Activated B cell treated with CpG ODN at 0.5 μM for 24 hours (primary cell): Measurements from ENCODE around the gene GTPBP3. TPM values are rescaled to one million over a fixed set of nuclear protein-coding genes. Genes with fewer than 3 reads are reported as not detected.

Source experiments
- ATAC-seq: fragments of 200-7000 bp; cut with Tn5 transposase; one replicate; pipeline ENCODE4 v1.10.0; 2021; ENCODE audit warnings: low read depth, mild to moderate bottlenecking, moderate library complexity
- CTCF ChIA-PET: fragments of 350-600 bp; sonication (Branson Sonifier 250); formaldehyde crosslinking; loops from one replicate; lab custom pipeline; 2021; ENCODE audit warnings: antibody characterized with exemption; lab: Charles Lee
- POLR2A ChIA-PET: fragments of 350-600 bp; sonication (Branson Sonifier 250); formaldehyde crosslinking; loops from one replicate; lab custom pipeline; 2021; ENCODE audit warnings: antibody characterized with exemption; lab: Charles Lee
- DNase-seq: peaks from one replicate; pipeline ENCODE4 v3.0.0; 2022
- H3K27ac Mint-ChIP-seq: one replicate; pipeline ENCODE4 v1.8.0; 2020; ENCODE audit warnings: mixed read lengths
- H3K27me3 Mint-ChIP-seq: one replicate; pipeline ENCODE4 v1.8.0; 2021; ENCODE audit warnings: mixed read lengths
- H3K36me3 Mint-ChIP-seq: one replicate; pipeline ENCODE4 v1.8.0; 2021; ENCODE audit warnings: low read depth, mixed read lengths
- H3K4me1 Mint-ChIP-seq: one replicate; pipeline ENCODE4 v1.8.0; 2021; ENCODE audit warnings: mixed read lengths
- H3K4me3 Mint-ChIP-seq: one replicate; pipeline ENCODE4 v1.8.0; 2020; ENCODE audit warnings: mild to moderate bottlenecking, mixed read lengths
- H3K9me3 Mint-ChIP-seq: one replicate; pipeline ENCODE4 v1.8.0; 2020; ENCODE audit warnings: mixed read lengths
- intact Hi-C: fragments of 100-400 bp; cut with micrococcal nuclease; formaldehyde crosslinking; loops from one replicate; pipeline ENCODE4 v1.15.1; 2024
- total RNA-seq: library from RNA; stranded (reverse); gene quantifications from 2 replicates; pipeline ENCODE4 v1.2.3, GENCODE V29; 2022
- TF ChIP-seq, protein P1 (sequence below): fragments of 200-600 bp; IDR thresholded peaks from one replicate; pipeline ENCODE4 v1.8.0; 2022; ENCODE audit warnings: antibody characterized with exemption, mild to moderate bottlenecking

Gene GTPBP3
- total RNA-seq, 1 donor from 2014 or later: 40.2 TPM

GRCh38 chr19:17305216-17305516 is 32.2 kb upstream of the GTPBP3 start:
- Mint-ChIP-seq H3K27ac (peak overlapping the region; percentile 91), H3K4me1 (peaks cover 45% of the 10 kb centered on the region), H3K27me3 (no peaks in the 10 kb centered on the region), H3K9me3 (no peaks in the 10 kb centered on the region), H3K36me3 (peaks cover 9% of the 10 kb centered on the region), H3K4me3 (peak overlapping the region; percentile 88)
- CTCF ChIA-PET: interaction anchor here (0.7 to 2.3 kb wide), 13 partner anchors 11 to 239 kb away, joined by 3 to 14 read pairs (median 4); partner anchors contain the start of genes ANKLE1, ANO8 and BABAM1
- ATAC-seq (no peak), DNase-seq (no peak)
- intact Hi-C loops: loop anchor here (1.0 to 10.0 kb wide), 7 partner anchors 13 to 718 kb away; partner anchors contain the start of genes BABAM1 and GTPBP3
- TF ChIP-seq, protein P1, sequence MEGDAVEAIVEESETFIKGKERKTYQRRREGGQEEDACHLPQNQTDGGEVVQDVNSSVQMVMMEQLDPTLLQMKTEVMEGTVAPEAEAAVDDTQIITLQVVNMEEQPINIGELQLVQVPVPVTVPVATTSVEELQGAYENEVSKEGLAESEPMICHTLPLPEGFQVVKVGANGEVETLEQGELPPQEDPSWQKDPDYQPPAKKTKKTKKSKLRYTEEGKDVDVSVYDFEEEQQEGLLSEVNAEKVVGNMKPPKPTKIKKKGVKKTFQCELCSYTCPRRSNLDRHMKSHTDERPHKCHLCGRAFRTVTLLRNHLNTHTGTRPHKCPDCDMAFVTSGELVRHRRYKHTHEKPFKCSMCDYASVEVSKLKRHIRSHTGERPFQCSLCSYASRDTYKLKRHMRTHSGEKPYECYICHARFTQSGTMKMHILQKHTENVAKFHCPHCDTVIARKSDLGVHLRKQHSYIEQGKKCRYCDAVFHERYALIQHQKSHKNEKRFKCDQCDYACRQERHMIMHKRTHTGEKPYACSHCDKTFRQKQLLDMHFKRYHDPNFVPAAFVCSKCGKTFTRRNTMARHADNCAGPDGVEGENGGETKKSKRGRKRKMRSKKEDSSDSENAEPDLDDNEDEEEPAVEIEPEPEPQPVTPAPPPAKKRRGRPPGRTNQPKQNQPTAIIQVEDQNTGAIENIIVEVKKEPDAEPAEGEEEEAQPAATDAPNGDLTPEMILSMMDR: no peak
- POLR2A ChIA-PET: interaction anchor here (0.5 to 1.2 kb wide), 23 partner anchors 12 to 1226 kb away, joined by 3 to 19 read pairs (median 5); partner anchors contain the start of genes ANO8, BABAM1, MVB12A and USE1

- ChIA-PET CTCF (interaction anchor here (0.7 to 2.3 kb wide), 13 partner anchors 11 to 240 kb away, joined by 3 to 14 read pairs (median 4); partner anchors contain the start of genes ANKLE1, ANO8 and BABAM1), POLR2A (interaction anchor here (0.5 to 1.2 kb wide), 26 partner anchors 13 to 1227 kb away, joined by 3 to 19 read pairs (median 4); partner anchors contain the start of genes ANO8, BABAM1, MVB12A and USE1)
- Mint-ChIP-seq H3K27me3 (no peaks in the 10 kb centered on the region), H3K4me3 (peak within 1 kb of the TSS; percentile 88), H3K9me3 (no peaks in the 10 kb centered on the region), H3K27ac (peak within 1 kb of the TSS; percentile 91), H3K36me3 (peaks cover 7% of the 10 kb centered on the region), H3K4me1 (peaks cover 51% of the 10 kb centered on the region)
- TF ChIP-seq, protein P1: no peak
- peak; percentile 69 for ATAC-seq
- intact Hi-C loops: loop anchor here (1.0 to 10.0 kb wide), 7 partner anchors 13 to 718 kb away; partner anchors contain the start of genes BABAM1 and GTPBP3
- peak; percentile 88 for DNase-seq
Observed at GRCh38 chr19:17305517-17306284, 31.7 kb upstream of the GTPBP3 start, which contains the start of gene MRPL34. TSS of gene MRPL34 (plus strand) at chr19:17305872. CDS start at chr19:17305893, 21 bp downstream.

DNA sequence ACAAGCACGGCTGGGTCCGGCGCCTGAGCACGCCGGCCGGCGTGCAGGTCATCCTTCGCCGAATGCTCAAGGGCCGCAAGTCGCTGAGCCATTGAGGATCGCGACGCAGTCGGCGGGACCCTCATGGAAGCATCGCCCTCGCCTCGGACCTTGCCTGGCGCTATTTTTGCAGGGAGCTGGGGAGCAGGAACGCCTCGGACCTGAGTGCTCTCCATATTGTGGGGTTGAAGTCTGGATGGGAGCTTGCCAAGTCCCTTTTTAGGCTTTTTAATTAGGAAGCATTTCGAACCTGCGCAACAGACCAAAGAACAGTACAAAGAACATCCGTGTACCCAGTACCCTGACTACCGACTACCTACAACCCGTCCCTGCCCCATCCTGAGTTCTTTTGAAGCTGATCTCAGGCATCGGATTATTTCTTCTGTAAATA is 31.1 kb upstream of the GTPBP3 start:
- peak overlapping the region; percentile 88 for H3K4me3 Mint-ChIP-seq
- intact Hi-C loops: loop anchor here (5.0 to 10.0 kb wide), 2 partner anchors 411 to 719 kb away; no protein-coding TSS in a partner anchor
- TF ChIP-seq, protein P1: no peak
- H3K36me3 Mint-ChIP-seq: peaks cover 7% of the 10 kb centered on the region
- peaks cover 53% of the 10 kb centered on the region for H3K4me1 Mint-ChIP-seq
- ChIA-PET CTCF (interaction anchor here (1.6 kb wide), 1 partner anchor 14 kb away, joined by 14 read pairs; no protein-coding TSS in a partner anchor), POLR2A (interaction anchor here (0.5 to 1.0 kb wide), 4 partner anchors 27 to 857 kb away, joined by 3 to 5 read pairs (median 4); partner anchors contain the start of gene USE1)
- H3K9me3 Mint-ChIP-seq: no peaks in the 10 kb centered on the region
- DNase-seq (no peak), ATAC-seq (no peak)
- H3K27me3 Mint-ChIP-seq: no peaks in the 10 kb centered on the region
- peak overlapping the region; percentile 91 for H3K27ac Mint-ChIP-seq

DNA sequence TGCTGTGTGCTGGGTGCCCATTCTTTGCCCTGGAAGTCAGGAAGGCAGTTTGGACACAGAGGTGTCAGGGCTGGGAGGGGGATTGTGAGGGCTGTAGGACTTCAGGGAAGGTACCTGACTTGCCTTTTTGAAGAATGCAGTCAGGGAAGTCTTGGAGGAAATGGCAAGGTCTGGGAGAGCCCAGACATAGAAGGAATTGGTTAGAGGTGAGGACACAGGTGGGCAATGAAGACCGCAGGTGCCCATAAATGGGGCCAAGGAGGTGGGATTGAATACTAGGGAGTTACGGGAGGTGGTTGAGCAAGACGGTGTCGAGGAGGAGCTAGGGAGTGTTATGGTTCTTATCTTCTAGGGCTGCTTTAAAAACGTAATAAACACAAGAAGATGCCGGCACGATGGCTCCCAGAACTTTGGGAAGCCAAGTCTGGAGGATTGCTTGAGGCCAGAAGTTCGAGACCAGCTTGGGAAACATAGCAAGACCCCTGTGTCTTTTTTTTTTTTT is 29.4 kb upstream of the GTPBP3 start:
- H3K4me1 Mint-ChIP-seq: peaks cover 50% of the 10 kb centered on the region
- TF ChIP-seq, protein P1: no peak
- no peaks in the 10 kb centered on the region for H3K27me3 Mint-ChIP-seq
- CTCF ChIA-PET: no interaction called here
- H3K36me3 Mint-ChIP-seq: peaks cover 13% of the 10 kb centered on the region
- intact Hi-C loops: loop anchor here (5.0 to 10.0 kb wide), 2 partner anchors 413 to 721 kb away; no protein-coding TSS in a partner anchor
- no peak for ATAC-seq
- H3K4me3 Mint-ChIP-seq: no peak overlapping the region
- H3K27ac Mint-ChIP-seq: no peak overlapping the region
- DNase-seq: no peak
- no peaks in the 10 kb centered on the region for H3K9me3 Mint-ChIP-seq
- POLR2A ChIA-PET: interaction anchor here (1.7 kb wide), 1 partner anchor 27 kb away, joined by 9 read pairs; the partner anchor contains the start of gene ANO8
